NCI-H1105 (cell line): ENCODE measurements around the gene ZNF653.
"Not testable (repeated sequence)": the region's sequence is repeated elsewhere in the genome, so short reads cannot be mapped to it uniquely, and the experiment has no call there.

Experiments used
- DNase-seq: peaks from one replicate; lab custom pipeline; 2025; lab: John Stamatoyannopoulos, UW

The ZNF653 gene

GRCh38 chr19:11481534-11482383, 23.9 kb downstream of the ZNF653 start:
- peak; percentile 89 for DNase-seq

GRCh38 chr19:11480715-11481533, 24.7 kb downstream of the ZNF653 start, which contains the start of gene ELAVL3:
TSS of gene ELAVL3 (minus strand) at chr19:11481046. CDS start at chr19:11480608, 438 bp downstream.
- peak; percentile 68 for DNase-seq

GRCh38 chr19:11479898-11480714, 25.5 kb downstream of the ZNF653 start:
- no peak for DNase-seq

GRCh38 chr19:11479090-11479897, 26.3 kb downstream of the ZNF653 start:
- peak; percentile 37 for DNase-seq

- DNase-seq: no peak
Measured at GRCh38 chr19:11478167-11479089, 27.2 kb downstream of the ZNF653 start.

- DNase-seq: no peak
Measured at GRCh38 chr19:11475861-11476260, 29.8 kb downstream of the ZNF653 start.

- not testable (repeated sequence) for DNase-seq
Measured at GRCh38 chr19:11475343-11475742, 30.3 kb downstream of the ZNF653 start.

- DNase-seq: no peak
Measured at GRCh38 chr19:11473725-11474124, 31.9 kb downstream of the ZNF653 start.

- DNase-seq: not testable (repeated sequence)
Measured at GRCh38 chr19:11468266-11468845, 37.3 kb downstream of the ZNF653 start.

- no peak for DNase-seq
Measured at GRCh38 chr19:11465600-11465999, 40.0 kb downstream of the ZNF653 start.

- DNase-seq: no peak
Measured at GRCh38 chr19:11464333-11465265, 41.0 kb downstream of the ZNF653 start.

GRCh38 chr19:11463391-11463790, 42.2 kb downstream of the ZNF653 start:
- no peak for DNase-seq

GRCh38 chr19:11461453-11461852, 44.2 kb downstream of the ZNF653 start:
- no peak for DNase-seq

GRCh38 chr19:11460207-11460606, 45.4 kb downstream of the ZNF653 start:
- no peak for DNase-seq

GRCh38 chr19:11458912-11459311, 46.7 kb downstream of the ZNF653 start:
- not testable (repeated sequence) for DNase-seq

GRCh38 chr19:11458236-11458900, 47.3 kb downstream of the ZNF653 start:
- no peak for DNase-seq

GRCh38 chr19:11457831-11458230, 47.8 kb downstream of the ZNF653 start:
- DNase-seq: no peak

GRCh38 chr19:11457115-11457514, 48.5 kb downstream of the ZNF653 start:
- no peak for DNase-seq
